HG02763 (cell line): ENCODE results near the gene SPTB.

ENCODE experiments used
- ATAC-seq: cut with Tn5 transposase; IDR thresholded peaks from one replicate; pipeline ENCODE4 v1.9.1; 2021; ENCODE audit warnings: mild to moderate bottlenecking, moderate library complexity; ENCODE audit not compliant: unreplicated experiment

Gene SPTB

GRCh38 chr14:64768401-64769095 lies 111.2 kb downstream of the SPTB start:
- ATAC-seq, result no peak

GRCh38 chr14:64767215-64767964 lies 112.3 kb downstream of the SPTB start:
- no peak for ATAC-seq

GRCh38 chr14:64766430-64767151 lies 113.1 kb downstream of the SPTB start:
- ATAC-seq, result no peak

GRCh38 chr14:64765740-64766302 lies 113.9 kb downstream of the SPTB start:
- no peak for ATAC-seq

- ATAC-seq, result peak; percentile 50
These were observed 114.8 kb downstream of the SPTB start for GRCh38 chr14:64764641-64765520.

- ATAC-seq, result no peak
These were observed 115.7 kb downstream of the SPTB start for GRCh38 chr14:64763801-64764621.

- no peak for ATAC-seq
These were observed 116.5 kb downstream of the SPTB start for GRCh38 chr14:64763085-64763782.

- ATAC-seq, result no peak
These were observed 117.4 kb downstream of the SPTB start for GRCh38 chr14:64762044-64763034.

GRCh38 chr14:64761441-64762043 lies 118.2 kb downstream of the SPTB start:
- no peak for ATAC-seq

- no peak for ATAC-seq
These were observed 118.8 kb downstream of the SPTB start for GRCh38 chr14:64760916-64761315.

- no peak for ATAC-seq
These were observed 119.5 kb downstream of the SPTB start for GRCh38 chr14:64760146-64760755.

GRCh38 chr14:64759555-64759938 lies 120.2 kb downstream of the SPTB start:
- no peak for ATAC-seq

GRCh38 chr14:64758691-64759554 lies 120.8 kb downstream of the SPTB start:
- no peak for ATAC-seq

- no peak for ATAC-seq
These were observed 121.6 kb downstream of the SPTB start for GRCh38 chr14:64758025-64758521.

- ATAC-seq, result no peak
These were observed 122.1 kb downstream of the SPTB start for GRCh38 chr14:64757601-64758000.

- no peak for ATAC-seq
These were observed 123.0 kb downstream of the SPTB start for GRCh38 chr14:64756712-64757111.
